ENCODE measurements around the gene MASP2. TPM values are rescaled to one million over a fixed set of nuclear protein-coding genes. Genes with fewer than 3 reads are reported as not detected.
"Not testable (repeated sequence)": the region's sequence is repeated elsewhere in the genome, so short reads cannot be mapped to it uniquely, and the experiment has no call there.

The MASP2 gene
- polyA plus RNA-seq, 2 donors = 0.02 TPM; not detected in 1

GRCh38 chr1:11000526-11000925, 46.5 kb downstream of the MASP2 start:
- Histone ChIP-seq H3K27me3 (ENCODE audit: control insufficient read depth in 1 of 2, insufficient read depth in 2 of 2, low read length in 2 of 2) (no peaks in the 10 kb centered on the region), H3K4me1 (ENCODE audit: control insufficient read depth in 2 of 2, insufficient read depth in 2 of 2, low read length in 1 of 2) (no peaks in the 10 kb centered on the region), H3K36me3 (ENCODE audit: control insufficient read depth in 2 of 2, insufficient read depth in 2 of 2, low read length in 1 of 2) (no peaks in the 10 kb centered on the region), H3K27ac (ENCODE audit: low read depth in 2 of 2, low read length in 1 of 2) (no peak overlapping the region), H3K9me3 (ENCODE audit: control insufficient read depth in 2 of 2, insufficient read depth in 1 of 2, low read depth in 1 of 2, low read length in 1 of 2) (peaks cover 0 to 3% of the 10 kb centered on the region in 2 donors), H3K4me3 (ENCODE audit: low read depth in 1 of 2, low read length in 2 of 2) (no peak overlapping the region)
- 93 to 100% methylated on average over 1 of the region's 1 CpG for WGBS, 2 donors

GRCh38 chr1:10996100-10996499, 50.9 kb downstream of the MASP2 start:
- H3K4me3 ChIP-seq (ENCODE audit: low read depth in 1 of 2, low read length in 2 of 2) = no peak overlapping the region
- H3K4me1 ChIP-seq (ENCODE audit: control insufficient read depth in 2 of 2, insufficient read depth in 2 of 2, low read length in 1 of 2) = no peaks in the 10 kb centered on the region
- H3K36me3 ChIP-seq (ENCODE audit: control insufficient read depth in 2 of 2, insufficient read depth in 2 of 2, low read length in 1 of 2) = no peaks in the 10 kb centered on the region
- 84 to 89% methylated on average over 3 of the region's 3 CpGs for WGBS, 2 donors
- no peaks in the 10 kb centered on the region for H3K27me3 ChIP-seq (ENCODE audit: control insufficient read depth in 1 of 2, insufficient read depth in 2 of 2, low read length in 2 of 2)
- H3K27ac ChIP-seq (ENCODE audit: low read depth in 2 of 2, low read length in 1 of 2) = no peak overlapping the region
- peaks cover 0 to 3% of the 10 kb centered on the region in 2 donors for H3K9me3 ChIP-seq (ENCODE audit: control insufficient read depth in 2 of 2, insufficient read depth in 1 of 2, low read depth in 1 of 2, low read length in 1 of 2)

- Histone ChIP-seq H3K27ac (ENCODE audit: low read depth in 2 of 2, low read length in 1 of 2) (no peak overlapping the region), H3K4me1 (ENCODE audit: control insufficient read depth in 2 of 2, insufficient read depth in 2 of 2, low read length in 1 of 2) (no peaks in the 10 kb centered on the region), H3K9me3 (ENCODE audit: control insufficient read depth in 2 of 2, insufficient read depth in 1 of 2, low read depth in 1 of 2, low read length in 1 of 2) (no peaks in the 10 kb centered on the region), H3K27me3 (ENCODE audit: control insufficient read depth in 1 of 2, insufficient read depth in 2 of 2, low read length in 2 of 2) (no peaks in the 10 kb centered on the region), H3K4me3 (ENCODE audit: low read depth in 1 of 2, low read length in 2 of 2) (no peak overlapping the region), H3K36me3 (ENCODE audit: control insufficient read depth in 2 of 2, insufficient read depth in 2 of 2, low read length in 1 of 2) (no peaks in the 10 kb centered on the region)
- 75 to 79% methylated on average over 4 of the region's 4 CpGs for WGBS, 2 donors
These were observed 54.2 kb downstream of the MASP2 start for GRCh38 chr1:10992864-10993263.

- H3K27me3 ChIP-seq (ENCODE audit: control insufficient read depth in 1 of 2, insufficient read depth in 2 of 2, low read length in 2 of 2); H3K9me3 ChIP-seq (ENCODE audit: control insufficient read depth in 2 of 2, insufficient read depth in 1 of 2, low read depth in 1 of 2, low read length in 1 of 2); H3K36me3 ChIP-seq (ENCODE audit: control insufficient read depth in 2 of 2, insufficient read depth in 2 of 2, low read length in 1 of 2); H3K4me1 ChIP-seq (ENCODE audit: control insufficient read depth in 2 of 2, insufficient read depth in 2 of 2, low read length in 1 of 2); H3K27ac ChIP-seq (ENCODE audit: low read depth in 2 of 2, low read length in 1 of 2); H3K4me3 ChIP-seq (ENCODE audit: low read depth in 1 of 2, low read length in 2 of 2): not testable (repeated sequence)
- 85 to 99% methylated on average over 2 of the region's 2 CpGs for WGBS, 2 donors
These were observed 55.0 kb downstream of the MASP2 start for GRCh38 chr1:10992004-10992403.

- Histone ChIP-seq H3K27ac (ENCODE audit: low read depth in 2 of 2, low read length in 1 of 2) (no peak overlapping the region), H3K27me3 (ENCODE audit: control insufficient read depth in 1 of 2, insufficient read depth in 2 of 2, low read length in 2 of 2) (no peaks in the 10 kb centered on the region), H3K9me3 (ENCODE audit: control insufficient read depth in 2 of 2, insufficient read depth in 1 of 2, low read depth in 1 of 2, low read length in 1 of 2) (no peaks in the 10 kb centered on the region), H3K4me1 (ENCODE audit: control insufficient read depth in 2 of 2, insufficient read depth in 2 of 2, low read length in 1 of 2) (no peaks in the 10 kb centered on the region), H3K36me3 (ENCODE audit: control insufficient read depth in 2 of 2, insufficient read depth in 2 of 2, low read length in 1 of 2) (no peaks in the 10 kb centered on the region), H3K4me3 (ENCODE audit: low read depth in 1 of 2, low read length in 2 of 2) (no peak overlapping the region)
- whole genome bisulfite sequencing, 2 donors = 91% methylated on average over 7 of the region's 7 CpGs
These were observed 56.2 kb downstream of the MASP2 start for GRCh38 chr1:10990828-10991227.

GRCh38 chr1:10989920-10990516, 57.0 kb downstream of the MASP2 start:
- H3K27me3 ChIP-seq (ENCODE audit: control insufficient read depth in 1 of 2, insufficient read depth in 2 of 2, low read length in 2 of 2); H3K4me1 ChIP-seq (ENCODE audit: control insufficient read depth in 2 of 2, insufficient read depth in 2 of 2, low read length in 1 of 2); H3K4me3 ChIP-seq (ENCODE audit: low read depth in 1 of 2, low read length in 2 of 2); H3K9me3 ChIP-seq (ENCODE audit: control insufficient read depth in 2 of 2, insufficient read depth in 1 of 2, low read depth in 1 of 2, low read length in 1 of 2); H3K36me3 ChIP-seq (ENCODE audit: control insufficient read depth in 2 of 2, insufficient read depth in 2 of 2, low read length in 1 of 2); H3K27ac ChIP-seq (ENCODE audit: low read depth in 2 of 2, low read length in 1 of 2): not testable (repeated sequence)
- 80 to 83% methylated on average over 6 of the region's 6 CpGs for WGBS, 2 donors

GRCh38 chr1:10989095-10989494, 57.9 kb downstream of the MASP2 start:
- no peaks in the 10 kb centered on the region for H3K4me1 ChIP-seq (ENCODE audit: control insufficient read depth in 2 of 2, insufficient read depth in 2 of 2, low read length in 1 of 2)
- H3K4me3 ChIP-seq (ENCODE audit: low read depth in 1 of 2, low read length in 2 of 2) = no peak overlapping the region
- H3K27ac ChIP-seq (ENCODE audit: low read depth in 2 of 2, low read length in 1 of 2) = no peak overlapping the region
- no peaks in the 10 kb centered on the region for H3K27me3 ChIP-seq (ENCODE audit: control insufficient read depth in 1 of 2, insufficient read depth in 2 of 2, low read length in 2 of 2)
- no peaks in the 10 kb centered on the region for H3K36me3 ChIP-seq (ENCODE audit: control insufficient read depth in 2 of 2, insufficient read depth in 2 of 2, low read length in 1 of 2)
- 86 to 93% methylated on average over 5 of the region's 5 CpGs for WGBS, 2 donors
- no peaks in the 10 kb centered on the region for H3K9me3 ChIP-seq (ENCODE audit: control insufficient read depth in 2 of 2, insufficient read depth in 1 of 2, low read depth in 1 of 2, low read length in 1 of 2)

- Histone ChIP-seq H3K4me3 (ENCODE audit: low read depth in 1 of 2, low read length in 2 of 2) (no peak overlapping the region), H3K27me3 (ENCODE audit: control insufficient read depth in 1 of 2, insufficient read depth in 2 of 2, low read length in 2 of 2) (no peaks in the 10 kb centered on the region), H3K4me1 (ENCODE audit: control insufficient read depth in 2 of 2, insufficient read depth in 2 of 2, low read length in 1 of 2) (no peaks in the 10 kb centered on the region), H3K36me3 (ENCODE audit: control insufficient read depth in 2 of 2, insufficient read depth in 2 of 2, low read length in 1 of 2) (no peaks in the 10 kb centered on the region), H3K27ac (ENCODE audit: low read depth in 2 of 2, low read length in 1 of 2) (no peak overlapping the region), H3K9me3 (ENCODE audit: control insufficient read depth in 2 of 2, insufficient read depth in 1 of 2, low read depth in 1 of 2, low read length in 1 of 2) (no peaks in the 10 kb centered on the region)
- WGBS, 2 donors = 76 to 80% methylated on average over 4 of the region's 4 CpGs
These were observed 59.1 kb downstream of the MASP2 start for GRCh38 chr1:10987840-10988417.

GRCh38 chr1:10986525-10986890, 60.5 kb downstream of the MASP2 start:
- Histone ChIP-seq H3K4me3 (ENCODE audit: low read depth in 1 of 2, low read length in 2 of 2) (no peak overlapping the region), H3K36me3 (ENCODE audit: control insufficient read depth in 2 of 2, insufficient read depth in 2 of 2, low read length in 1 of 2) (no peaks in the 10 kb centered on the region), H3K4me1 (ENCODE audit: control insufficient read depth in 2 of 2, insufficient read depth in 2 of 2, low read length in 1 of 2) (no peaks in the 10 kb centered on the region), H3K9me3 (ENCODE audit: control insufficient read depth in 2 of 2, insufficient read depth in 1 of 2, low read depth in 1 of 2, low read length in 1 of 2) (no peaks in the 10 kb centered on the region), H3K27me3 (ENCODE audit: control insufficient read depth in 1 of 2, insufficient read depth in 2 of 2, low read length in 2 of 2) (no peaks in the 10 kb centered on the region), H3K27ac (ENCODE audit: low read depth in 2 of 2, low read length in 1 of 2) (no peak overlapping the region)
- WGBS, 2 donors = 66 to 72% methylated on average over 7 of the region's 7 CpGs

Data from esophagus (tissue), 2 donors.